HG02938 (cell line): ENCODE measurements around the gene KAT7.
A peak's percentile ranks its signal among the peaks of the same experiment; 100 is the strongest.
"Not testable (repeated sequence)": the region's sequence is repeated elsewhere in the genome, so short reads cannot be mapped to it uniquely, and the experiment has no call there.

ENCODE experiments used
- ATAC-seq: cut with Tn5 transposase; IDR thresholded peaks from one replicate; pipeline ENCODE4 v1.9.1; 2021; ENCODE audit warnings: mild to moderate bottlenecking, moderate library complexity; ENCODE audit not compliant: unreplicated experiment

The KAT7 gene

DNA sequence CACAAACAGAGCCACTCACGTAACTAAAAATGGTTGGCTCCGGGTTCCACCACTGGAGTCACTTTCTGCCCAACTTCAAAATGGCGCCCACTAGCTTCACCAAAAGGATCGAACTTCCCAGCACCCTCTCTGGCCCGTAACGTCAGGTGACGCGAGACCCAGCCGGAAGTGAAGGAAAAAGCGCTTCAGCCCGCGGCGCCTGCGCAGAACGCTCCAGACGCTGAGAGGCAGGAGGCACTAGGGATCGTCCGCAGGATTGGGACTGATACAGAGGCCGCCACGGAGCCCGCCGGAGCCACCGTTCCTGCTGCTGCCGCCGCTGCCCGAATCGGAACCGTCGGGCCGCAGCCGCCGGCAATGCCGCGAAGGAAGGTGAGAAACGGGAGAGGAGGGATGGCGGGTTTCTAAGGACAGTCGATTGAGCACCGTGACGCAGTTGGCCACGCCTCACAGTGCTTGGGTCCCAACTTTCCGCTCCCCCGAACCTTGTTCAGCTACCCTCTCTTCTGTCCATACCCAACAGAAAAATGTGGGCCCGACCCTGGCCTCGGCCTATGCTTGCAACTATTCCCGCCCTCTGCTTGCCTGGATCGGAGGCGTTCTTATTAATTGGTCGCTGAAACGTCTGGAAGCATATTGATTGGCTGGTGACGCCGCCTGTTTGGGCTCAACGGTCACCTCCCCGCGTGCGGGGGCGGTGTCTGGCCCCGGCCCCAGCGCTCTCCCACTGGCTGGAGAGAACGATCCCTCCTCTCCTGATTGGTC is at the start of gene KAT7:
TSS of gene KAT7 (plus strand) at position 204 of the 765 bp plus-strand sequence. CDS start at position 358, 154 bp downstream.
- ATAC-seq = peak; percentile 87

GRCh38 chr17:49739641-49740271 is 48.7 kb upstream of the KAT7 start:
- peak; percentile 56 for ATAC-seq

GRCh38 chr17:49741009-49741691 is 47.3 kb upstream of the KAT7 start:
- ATAC-seq = peak; percentile 42

- ATAC-seq = no peak
Observed at GRCh38 chr17:49741692-49742076, 46.8 kb upstream of the KAT7 start.

DNA sequence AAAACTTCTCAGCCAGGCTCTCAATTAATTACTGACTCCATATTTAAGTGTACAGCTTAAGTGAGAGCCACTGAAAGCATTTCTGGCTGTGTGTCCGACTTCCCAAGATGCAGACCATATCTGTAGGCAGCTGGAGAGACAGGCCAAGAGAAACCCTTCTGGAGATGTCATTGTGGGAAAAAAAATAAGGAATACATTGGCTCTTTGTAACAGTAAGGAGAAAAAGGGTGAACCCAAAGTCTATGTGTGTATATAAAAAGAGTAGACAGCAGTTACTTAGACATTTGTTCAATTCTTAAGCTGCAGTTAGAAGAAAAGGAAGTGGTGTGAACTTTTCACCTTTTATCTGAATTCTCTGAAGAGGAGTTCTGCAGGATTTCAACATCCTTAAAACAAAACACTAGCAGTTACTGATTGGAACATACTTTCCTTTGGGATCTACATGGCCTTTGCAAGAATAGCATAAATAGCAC is 46.3 kb upstream of the KAT7 start:
- no peak for ATAC-seq

DNA sequence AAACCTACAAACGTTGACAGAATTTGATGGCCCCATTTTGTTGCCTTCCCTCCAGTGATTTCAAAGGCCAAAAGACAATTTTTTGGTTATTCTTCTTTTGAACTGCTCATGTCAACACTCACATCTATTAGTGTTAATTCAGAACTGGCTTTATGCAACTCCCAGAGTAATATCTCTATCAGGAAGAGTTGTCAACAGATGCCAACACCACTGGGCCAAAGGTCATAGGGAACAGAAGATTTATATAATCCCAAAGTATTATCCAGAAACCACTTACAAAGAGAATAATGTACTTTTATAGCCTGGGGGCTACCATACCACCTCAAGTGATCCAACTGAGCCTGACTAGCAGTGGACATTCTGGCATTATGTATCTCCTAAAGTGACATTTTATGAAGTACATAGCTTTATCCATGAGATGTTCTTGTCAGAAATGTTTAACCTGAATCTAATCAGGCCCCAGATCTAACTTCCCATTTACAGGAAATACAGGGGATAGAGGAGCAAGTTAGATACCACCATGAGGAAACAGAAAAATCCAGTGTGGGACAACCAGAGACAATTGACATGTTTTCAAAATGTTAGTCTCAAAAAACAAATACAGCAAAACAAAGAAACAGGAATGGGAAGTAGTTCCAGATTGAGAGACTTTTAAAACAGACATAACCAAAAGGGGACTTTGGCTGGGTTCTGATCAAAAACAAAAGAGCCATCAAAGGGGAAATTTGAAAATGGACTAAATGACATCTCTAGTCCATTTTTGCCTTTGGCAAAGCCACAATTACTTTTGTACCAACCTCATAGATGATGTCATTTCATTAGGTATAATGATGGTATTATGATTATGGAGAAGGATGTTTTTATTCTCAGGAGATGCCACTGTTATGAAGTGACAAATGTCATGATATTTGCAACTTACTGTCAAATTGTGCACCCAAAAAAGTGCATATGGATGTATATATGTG is 43.0 kb upstream of the KAT7 start:
- no peak for ATAC-seq

GRCh38 chr17:49746791-49747490 is 41.5 kb upstream of the KAT7 start:
- ATAC-seq = peak; percentile 38

GRCh38 chr17:49747632-49748031 is 40.8 kb upstream of the KAT7 start:
- no peak for ATAC-seq

DNA sequence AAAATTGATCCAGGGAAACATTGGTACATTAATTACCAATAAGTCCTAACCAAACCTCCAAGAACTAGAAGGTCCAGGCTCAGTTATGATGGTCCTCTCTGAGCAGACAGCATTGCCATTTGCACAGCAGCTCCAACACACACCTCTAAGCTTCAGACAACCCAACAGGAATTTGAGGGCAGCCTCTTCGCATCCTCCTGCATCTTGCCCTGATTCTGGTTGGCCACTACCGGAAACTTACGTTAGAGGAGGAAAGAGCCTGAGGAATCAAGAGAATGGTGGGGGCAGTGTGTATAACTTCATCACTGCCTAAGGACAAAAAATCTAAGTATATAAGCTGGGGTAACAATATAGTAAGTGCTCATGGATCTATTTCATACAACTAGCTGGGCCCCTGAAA is 40.3 kb upstream of the KAT7 start:
- no peak for ATAC-seq

DNA sequence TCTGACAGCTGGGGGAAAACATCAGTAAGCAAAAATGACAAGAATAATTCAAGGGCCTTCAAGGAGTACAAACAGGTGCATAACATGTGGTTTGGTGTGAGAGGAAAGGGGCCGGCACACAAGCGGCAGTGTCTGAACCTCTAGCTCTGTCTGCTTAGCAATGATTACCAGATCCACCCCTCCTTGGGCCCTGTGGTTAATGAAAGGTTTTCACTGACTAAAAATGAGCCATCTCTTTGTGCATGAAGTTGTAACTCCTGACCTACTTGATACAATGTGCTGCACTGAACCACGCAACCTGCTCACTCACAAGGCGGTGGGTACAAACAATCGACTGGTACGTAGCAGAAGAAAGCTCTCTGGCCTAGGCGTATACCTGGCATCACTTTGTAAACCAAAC is 39.7 kb upstream of the KAT7 start:
- peak; percentile 87 for ATAC-seq

DNA sequence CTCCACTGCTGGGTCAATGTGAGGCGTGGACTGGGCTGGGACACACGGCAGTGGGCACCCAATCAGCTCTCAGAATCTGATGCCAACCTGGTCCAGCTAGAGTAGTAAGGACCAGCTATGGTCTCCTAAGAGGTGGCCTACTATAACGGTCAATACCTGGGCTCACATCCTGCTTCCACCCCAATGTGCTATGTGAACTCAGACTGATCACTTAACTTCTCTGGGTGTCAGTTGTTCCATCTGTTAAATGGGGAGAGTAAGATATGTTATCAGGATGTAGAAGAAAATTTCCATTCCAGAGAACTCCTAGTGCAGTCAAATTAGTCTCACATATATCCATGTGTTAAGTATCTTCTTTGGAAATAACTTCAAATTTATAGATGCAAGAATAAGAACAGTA is 38.8 kb upstream of the KAT7 start:
- no peak for ATAC-seq

DNA sequence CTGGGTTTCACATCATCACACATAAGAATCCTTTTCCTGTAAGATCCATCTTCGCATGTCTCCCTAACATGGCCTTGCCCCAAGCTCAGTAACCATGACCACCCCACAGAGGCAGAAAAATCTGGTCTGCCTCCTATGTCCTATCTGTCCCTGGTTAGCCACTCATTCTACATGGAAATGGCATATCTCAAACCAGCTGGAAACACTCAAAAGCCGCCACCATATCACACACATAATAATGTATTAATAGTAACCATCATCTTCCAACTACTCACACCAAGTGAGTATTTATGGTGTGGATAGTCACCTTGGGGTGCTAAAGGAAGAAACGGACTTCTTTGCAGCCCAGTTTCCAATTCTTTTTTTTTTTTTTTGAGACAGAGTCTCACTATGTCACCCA is 36.0 kb upstream of the KAT7 start:
- no peak for ATAC-seq

DNA sequence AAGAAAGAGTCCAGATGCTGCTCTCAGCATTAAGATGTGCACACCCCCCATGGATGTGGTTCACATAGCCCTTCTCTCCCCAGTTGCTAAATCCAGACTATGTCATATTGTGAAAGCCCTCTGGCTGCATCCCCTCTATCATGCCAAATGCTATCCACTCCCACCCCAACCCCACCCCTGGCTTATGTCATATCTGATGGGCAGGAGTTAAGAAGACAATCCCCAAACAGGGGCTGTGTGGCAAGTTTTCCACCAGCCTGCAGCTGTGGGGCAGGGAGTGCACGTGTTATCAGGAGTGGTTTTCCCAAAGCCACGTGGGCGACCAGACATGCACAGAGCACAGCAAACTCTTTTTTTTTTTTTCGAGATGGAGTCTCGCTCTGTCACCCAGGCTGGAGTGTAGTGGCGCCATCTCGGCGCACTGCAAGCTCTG is 34.5 kb upstream of the KAT7 start:
- ATAC-seq = no peak

GRCh38 chr17:49755663-49756283 is 32.7 kb upstream of the KAT7 start:
- ATAC-seq = no peak

DNA sequence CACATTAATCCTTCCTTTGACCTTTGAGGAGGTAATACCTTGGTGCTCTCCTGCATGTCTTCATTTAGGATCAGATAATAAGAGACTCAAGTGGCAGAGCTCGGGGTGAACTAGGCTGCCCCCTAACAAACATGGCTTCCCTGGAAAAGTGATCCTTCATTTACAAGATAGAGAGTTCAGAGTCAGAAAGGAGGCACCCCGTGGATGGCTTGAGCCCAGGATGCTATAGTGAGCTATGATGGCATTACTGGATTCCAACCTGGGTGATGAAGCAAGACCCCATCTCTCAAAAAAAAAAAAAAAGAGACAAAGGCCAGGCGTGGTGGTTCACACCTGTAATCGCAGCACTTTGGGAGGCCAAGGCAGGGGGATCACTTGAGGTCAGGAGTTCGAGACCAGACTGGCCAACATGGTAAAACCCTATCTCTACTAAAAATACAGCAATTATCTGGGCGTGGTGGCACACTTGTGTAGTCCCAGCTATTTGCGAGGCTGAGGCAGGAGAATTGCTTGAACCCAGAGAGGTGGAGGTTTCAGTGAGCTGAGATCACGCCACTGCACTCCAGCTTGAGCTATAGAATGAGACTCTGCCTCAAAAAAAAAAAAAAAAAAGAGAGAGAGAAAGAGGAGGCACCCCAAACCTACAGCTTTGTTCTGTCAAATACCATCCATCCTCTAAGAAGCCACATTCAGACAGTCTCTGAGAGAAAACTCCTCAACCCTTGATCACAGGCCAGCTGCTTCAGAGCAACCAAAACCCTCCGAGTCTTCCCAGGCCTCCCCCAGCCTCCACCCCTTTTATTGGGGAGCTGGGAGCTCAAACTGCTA is 31.9 kb upstream of the KAT7 start:
- ATAC-seq = no peak

GRCh38 chr17:49757151-49757777 is 31.2 kb upstream of the KAT7 start:
- no peak for ATAC-seq

DNA sequence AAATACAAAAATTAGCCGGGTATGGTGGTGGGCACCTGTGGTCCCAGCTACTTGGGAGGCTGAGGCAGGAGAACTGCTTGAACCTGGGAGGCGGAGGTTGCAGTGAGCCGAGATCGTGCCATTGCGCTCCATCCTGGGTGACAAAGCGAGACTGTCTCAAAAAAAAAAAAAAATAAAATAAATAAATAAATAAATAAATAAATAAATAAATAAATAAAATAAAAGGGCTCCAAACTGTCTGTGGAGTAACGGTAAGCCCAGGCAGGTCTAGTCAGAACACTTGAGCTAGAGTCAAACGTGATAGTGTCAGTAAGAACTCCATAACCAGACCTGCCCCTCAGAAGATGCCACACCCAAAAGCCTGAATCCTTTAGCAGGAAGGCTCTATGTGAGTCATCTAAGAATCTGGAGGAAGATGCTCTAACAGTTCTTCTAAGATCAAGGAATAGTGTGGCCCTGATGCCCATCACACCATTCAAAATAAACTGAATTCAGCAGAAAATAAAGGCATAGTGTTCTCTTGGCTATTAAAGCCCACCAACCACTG is 29.9 kb upstream of the KAT7 start:
- ATAC-seq = not testable (repeated sequence)

DNA sequence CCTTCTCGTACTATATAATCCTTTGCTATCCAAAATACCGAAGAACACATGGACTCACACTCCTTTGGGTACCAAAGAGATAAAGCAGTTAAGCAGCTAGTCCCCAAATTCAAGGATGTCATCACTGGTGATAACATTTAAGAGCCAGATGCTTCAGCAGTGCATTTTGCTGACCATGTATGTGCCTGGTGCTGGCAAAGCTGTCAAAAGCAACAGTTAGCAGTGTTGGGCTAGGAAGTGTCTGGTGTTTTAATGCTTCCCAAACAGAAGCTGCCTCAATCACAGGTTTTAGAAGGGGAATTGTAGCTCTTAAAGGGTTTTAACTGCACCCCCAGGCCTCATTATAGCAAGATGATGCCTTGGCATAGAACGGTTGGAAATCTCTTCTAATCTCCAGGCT is 29.3 kb upstream of the KAT7 start:
- ATAC-seq = no peak
